Measurements from ENCODE around the gene DERL3. TPM values are rescaled to one million over a fixed set of nuclear protein-coding genes. Genes with fewer than 3 reads are reported as not detected.

Gene DERL3
- total RNA-seq, 1 experiment from 2014 or later, result 21.7 TPM

- Histone ChIP-seq H3K9me2 (replicated peaks; ENCODE audit: insufficient read depth, low read length) (no peaks in the 10 kb centered on the region), H3K9ac (ENCODE audit: low read length) (peak overlapping the region; percentile 97), H3K9me3 (ENCODE audit: low read length) (no peaks in the 10 kb centered on the region), H4K20me1 (ENCODE audit: insufficient read depth, low read depth, low read length) (no peaks in the 10 kb centered on the region), H3K79me2 (ENCODE audit: low read length) (peaks cover 12% of the 10 kb centered on the region), H2AFZ (ENCODE audit: low read length) (peak overlapping the region; percentile 86; the same call in 1 of the 2 replicates), H3K36me3 (ENCODE audit: insufficient read depth, low read length) (no peaks in the 10 kb centered on the region), H3K27ac (ENCODE audit: low read length) (peak overlapping the region; percentile 91), H3K4me3 (ENCODE audit: low read length) (peak overlapping the region; percentile 85), H3K4me2 (ENCODE audit: low read depth, low read length, poor library complexity, severe bottlenecking) (peak overlapping the region; percentile 95), H3K4me1 (ENCODE audit: low read length) (peaks cover 17% of the 10 kb centered on the region), H3K27me3 (ENCODE audit: low read length) (no peaks in the 10 kb centered on the region)
- peak; percentile 77 for DNase-seq
Measured at GRCh38 chr22:23856721-23857605, 18.2 kb upstream of the DERL3 start.

- Histone ChIP-seq H2AFZ (ENCODE audit: low read length) (no peak overlapping the region), H3K36me3 (ENCODE audit: insufficient read depth, low read length) (no peaks in the 10 kb centered on the region), H3K9me2 (replicated peaks; ENCODE audit: insufficient read depth, low read length) (no peaks in the 10 kb centered on the region), H3K9ac (ENCODE audit: low read length) (no peak overlapping the region), H3K27ac (ENCODE audit: low read length) (no peak overlapping the region), H3K27me3 (ENCODE audit: low read length) (no peaks in the 10 kb centered on the region), H4K20me1 (ENCODE audit: insufficient read depth, low read depth, low read length) (no peaks in the 10 kb centered on the region), H3K4me3 (ENCODE audit: low read length) (no peak overlapping the region), H3K9me3 (ENCODE audit: low read length) (no peaks in the 10 kb centered on the region), H3K79me2 (ENCODE audit: low read length) (no peaks in the 10 kb centered on the region), H3K4me1 (ENCODE audit: low read length) (peaks cover 64% of the 10 kb centered on the region), H3K4me2 (ENCODE audit: low read depth, low read length, poor library complexity, severe bottlenecking) (no peak overlapping the region)
- DNase-seq, result no peak
Measured at GRCh38 chr22:23850136-23850611, 11.4 kb upstream of the DERL3 start.

DNA sequence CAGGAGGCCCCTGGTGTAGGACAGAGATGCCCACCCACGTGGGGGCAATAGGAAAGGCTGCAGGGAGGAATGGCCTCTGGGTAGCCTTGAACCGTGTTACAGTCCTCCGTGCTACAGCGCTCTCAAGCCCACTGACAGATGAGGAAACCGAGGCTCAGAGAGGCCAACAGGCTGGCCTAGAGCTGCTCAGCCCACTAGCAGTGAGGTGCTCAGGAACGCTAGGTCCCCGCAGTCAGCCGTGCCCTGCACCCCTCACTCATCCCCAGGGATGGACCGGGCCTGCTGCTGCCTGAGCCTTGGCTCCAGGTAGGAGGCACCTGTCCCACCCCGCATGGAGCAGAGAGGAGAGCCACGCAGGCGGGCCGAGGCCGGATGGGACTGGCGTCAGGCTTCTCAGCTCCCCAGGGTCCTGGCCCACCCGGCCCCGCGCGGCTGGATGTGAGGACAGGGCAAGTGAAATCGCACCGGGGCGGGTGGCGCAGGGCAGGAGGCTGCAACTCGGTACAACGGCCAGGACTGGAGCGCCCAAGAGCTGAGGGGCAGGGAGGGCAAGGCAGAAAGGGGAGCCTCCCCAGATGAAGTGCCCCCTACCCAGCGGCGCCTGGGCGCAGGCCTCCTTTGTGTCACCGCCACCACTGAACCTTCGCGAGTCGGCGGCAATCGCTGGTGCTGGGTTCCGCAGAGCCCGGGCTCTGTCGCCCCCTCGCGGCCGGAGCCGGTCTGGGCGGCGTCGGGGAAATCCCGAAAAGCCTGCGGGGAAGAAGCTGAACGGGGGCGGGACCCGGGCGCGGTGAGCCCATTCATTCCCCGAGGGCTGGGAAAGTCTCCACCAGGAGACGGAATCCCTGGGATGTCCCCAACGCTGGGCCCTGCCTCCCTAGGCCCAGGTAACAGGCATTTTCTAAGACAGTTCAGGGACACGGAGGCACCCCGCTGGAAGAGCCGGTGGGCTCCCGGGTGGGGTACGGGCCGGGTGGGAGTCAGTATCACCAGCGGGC is 10.5 kb upstream of the DERL3 start:
- Histone ChIP-seq H3K36me3 (ENCODE audit: insufficient read depth, low read length) (no peaks in the 10 kb centered on the region), H3K4me1 (ENCODE audit: low read length) (peaks cover 72% of the 10 kb centered on the region), H3K27ac (ENCODE audit: low read length) (peak overlapping the region; percentile 96), H3K9me3 (ENCODE audit: low read length) (no peaks in the 10 kb centered on the region), H3K9ac (ENCODE audit: low read length) (peak overlapping the region; percentile 57), H4K20me1 (ENCODE audit: insufficient read depth, low read depth, low read length) (no peaks in the 10 kb centered on the region), H2AFZ (ENCODE audit: low read length) (peak overlapping the region; percentile 66; the same call in 1 of the 2 replicates), H3K27me3 (ENCODE audit: low read length) (no peaks in the 10 kb centered on the region), H3K9me2 (replicated peaks; ENCODE audit: insufficient read depth, low read length) (no peaks in the 10 kb centered on the region), H3K79me2 (ENCODE audit: low read length) (no peaks in the 10 kb centered on the region), H3K4me2 (ENCODE audit: low read depth, low read length, poor library complexity, severe bottlenecking) (peak overlapping the region; percentile 64), H3K4me3 (ENCODE audit: low read length) (peak overlapping the region; percentile 60; the same call in 1 of the 2 replicates)
- DNase-seq, result peak; percentile 93

GRCh38 chr22:23847991-23848864 is 9.4 kb upstream of the DERL3 start:
- peak overlapping the region; percentile 75 for H3K9ac ChIP-seq (ENCODE audit: low read length)
- no peaks in the 10 kb centered on the region for H3K9me3 ChIP-seq (ENCODE audit: low read length)
- H3K79me2 ChIP-seq (ENCODE audit: low read length), result no peaks in the 10 kb centered on the region
- peak; percentile 95 for DNase-seq
- no peak overlapping the region for H2AFZ ChIP-seq (ENCODE audit: low read length)
- H3K9me2 ChIP-seq (replicated peaks; ENCODE audit: insufficient read depth, low read length), result no peaks in the 10 kb centered on the region
- no peaks in the 10 kb centered on the region for H4K20me1 ChIP-seq (ENCODE audit: insufficient read depth, low read depth, low read length)
- peaks cover 75% of the 10 kb centered on the region for H3K4me1 ChIP-seq (ENCODE audit: low read length)
- peak overlapping the region; percentile 64 for H3K4me2 ChIP-seq (ENCODE audit: low read depth, low read length, poor library complexity, severe bottlenecking)
- H3K27me3 ChIP-seq (ENCODE audit: low read length), result no peaks in the 10 kb centered on the region
- no peaks in the 10 kb centered on the region for H3K36me3 ChIP-seq (ENCODE audit: insufficient read depth, low read length)
- peak overlapping the region; percentile 96 for H3K27ac ChIP-seq (ENCODE audit: low read length)
- H3K4me3 ChIP-seq (ENCODE audit: low read length), result peak overlapping the region; percentile 46; the same call in 1 of the 2 replicates

DNA sequence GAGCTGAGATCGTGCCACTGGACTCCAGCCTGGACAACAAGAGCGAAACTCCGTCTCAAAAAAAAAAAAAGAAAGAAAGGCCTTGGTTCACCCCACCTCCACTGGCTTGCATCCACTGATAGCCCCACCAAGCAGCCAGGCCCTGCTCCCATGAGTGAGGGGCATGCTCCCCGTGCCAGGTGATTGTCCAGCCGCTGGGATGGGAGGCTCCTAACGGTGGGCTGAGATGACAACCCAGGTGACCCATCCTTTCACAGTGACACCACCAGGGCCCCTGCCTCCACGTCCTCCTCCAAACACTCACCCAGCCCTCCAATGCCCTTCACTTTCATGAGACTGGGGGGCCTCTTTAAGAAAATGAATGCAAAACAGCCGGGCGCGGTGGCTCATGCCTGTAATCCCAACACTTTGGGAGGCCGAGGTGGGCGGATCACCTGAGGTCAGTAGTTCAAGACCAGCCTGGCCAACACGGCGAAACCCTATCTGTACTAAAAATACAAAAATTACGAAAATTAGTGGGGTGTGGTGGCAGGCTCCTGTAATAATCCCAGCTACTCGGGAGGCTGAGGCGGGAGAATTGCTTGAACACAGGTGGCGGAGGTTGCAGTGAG is 8.6 kb upstream of the DERL3 start:
- Histone ChIP-seq H4K20me1 (ENCODE audit: insufficient read depth, low read depth, low read length) (no peaks in the 10 kb centered on the region), H3K79me2 (ENCODE audit: low read length) (no peaks in the 10 kb centered on the region), H3K36me3 (ENCODE audit: insufficient read depth, low read length) (no peaks in the 10 kb centered on the region), H3K4me3 (ENCODE audit: low read length) (peak overlapping the region; percentile 46; the same call in 1 of the 2 replicates), H2AFZ (ENCODE audit: low read length) (no peak overlapping the region), H3K27ac (ENCODE audit: low read length) (peak overlapping the region; percentile 96), H3K9me2 (replicated peaks; ENCODE audit: insufficient read depth, low read length) (no peaks in the 10 kb centered on the region), H3K9me3 (ENCODE audit: low read length) (no peaks in the 10 kb centered on the region), H3K4me2 (ENCODE audit: low read depth, low read length, poor library complexity, severe bottlenecking) (peak overlapping the region; percentile 64), H3K9ac (ENCODE audit: low read length) (peak overlapping the region; percentile 69), H3K27me3 (ENCODE audit: low read length) (no peaks in the 10 kb centered on the region), H3K4me1 (ENCODE audit: low read length) (peaks cover 79% of the 10 kb centered on the region)
- no peak for DNase-seq

- H4K20me1 ChIP-seq (ENCODE audit: insufficient read depth, low read depth, low read length), result no peaks in the 10 kb centered on the region
- no peak overlapping the region for H3K4me3 ChIP-seq (ENCODE audit: low read length)
- H3K9me3 ChIP-seq (ENCODE audit: low read length), result no peaks in the 10 kb centered on the region
- no peak overlapping the region for H2AFZ ChIP-seq (ENCODE audit: low read length)
- H3K79me2 ChIP-seq (ENCODE audit: low read length), result no peaks in the 10 kb centered on the region
- peak overlapping the region; percentile 96; the same call in 1 of the 2 replicates for H3K27ac ChIP-seq (ENCODE audit: low read length)
- no peaks in the 10 kb centered on the region for H3K9me2 ChIP-seq (replicated peaks; ENCODE audit: insufficient read depth, low read length)
- H3K9ac ChIP-seq (ENCODE audit: low read length), result peak overlapping the region; percentile 69; the same call in 1 of the 2 replicates
- no peaks in the 10 kb centered on the region for H3K27me3 ChIP-seq (ENCODE audit: low read length)
- H3K4me1 ChIP-seq (ENCODE audit: low read length), result peaks cover 73% of the 10 kb centered on the region
- no peaks in the 10 kb centered on the region for H3K36me3 ChIP-seq (ENCODE audit: insufficient read depth, low read length)
- DNase-seq, result peak; percentile 36
- H3K4me2 ChIP-seq (ENCODE audit: low read depth, low read length, poor library complexity, severe bottlenecking), result no peak overlapping the region
Measured at GRCh38 chr22:23846081-23846469, 7.3 kb upstream of the DERL3 start.

Data from Karpas-422 (cell line).